ENCODE results near the gene DKK3. TPM values are rescaled to one million over a fixed set of nuclear protein-coding genes. Genes with fewer than 3 reads are reported as not detected.

DKK3 gene
- total and polyA plus RNA-seq, 2 experiments from 2014 or later = 16.8 to 31.1 TPM

- no peak for DNase-seq (ENCODE audit: low spot score)
- no peak overlapping the region for H3K4me3 ChIP-seq
- peaks cover 10% of the 10 kb centered on the region for H3K4me1 Mint-ChIP-seq
Observed at GRCh38 chr11:11965192-11965591, 43.2 kb downstream of the DKK3 start.

GRCh38 chr11:11964774-11965150, 43.7 kb downstream of the DKK3 start:
- no peaks in the 10 kb centered on the region for H3K79me2 ChIP-seq (replicated peaks; ENCODE audit: insufficient read depth)
- DNase-seq (ENCODE audit: low spot score) (no peak), ATAC-seq (no peak)
- H2AFZ ChIP-seq = no peak overlapping the region
- peaks cover 6% of the 10 kb centered on the region for H3K4me1 Mint-ChIP-seq
- no peak overlapping the region for H3K4me3 Mint-ChIP-seq
- no peaks in the 10 kb centered on the region for H3K9me3 Mint-ChIP-seq
- H4K20me1 ChIP-seq (replicated peaks; ENCODE audit: insufficient read depth) = no peaks in the 10 kb centered on the region
- 0 out of 2 replicates have a peak, but pooled peaks cover 2% of the 10 kb centered on the region for H3K4me1 ChIP-seq (ENCODE audit: insufficient read depth)
- no peaks in the 10 kb centered on the region for H3K36me3 ChIP-seq (ENCODE audit: insufficient read depth)
- no peaks in the 10 kb centered on the region for H3K27me3 ChIP-seq (ENCODE audit: insufficient read depth)
- no peaks in the 10 kb centered on the region for H3K9me2 ChIP-seq (ENCODE audit: insufficient read depth)
- H3K36me3 Mint-ChIP-seq (ENCODE audit: low read depth) = 0 out of 3 replicates have a peak, but pooled peaks cover 2% of the 10 kb centered on the region
- no peaks in the 10 kb centered on the region for H3F3A ChIP-seq (replicated peaks; ENCODE audit: low read depth)
- peaks cover 14% of the 10 kb centered on the region for H3K27me3 Mint-ChIP-seq (ENCODE audit: insufficient read depth, low read depth, poor library complexity)
- no peak overlapping the region for H3K4me3 ChIP-seq
- no peak overlapping the region for H3K27ac ChIP-seq (ENCODE audit: low read depth)
- H3K4me2 ChIP-seq = no peak overlapping the region
- no peak overlapping the region for H3K27ac Mint-ChIP-seq
- TF ChIP-seq ZNF114 (CRISPR knock-in tag; IDR thresholded peaks at IDR 0.05) (no peak), EZH2phosphoT487 (IDR thresholded peaks at IDR 0.05; ENCODE audit: unreplicated experiment) (no peak), EZH2 (IDR thresholded peaks at IDR 0.05; ENCODE audit: low read depth, unreplicated experiment) (no peak), CREB1 (CRISPR knock-in tag; IDR thresholded peaks at IDR 0.05; ENCODE audit: low read depth) (no peak), ZNF462 (CRISPR knock-in tag; IDR thresholded peaks at IDR 0.05) (no peak)
- TF ChIP-seq, protein P1, sequence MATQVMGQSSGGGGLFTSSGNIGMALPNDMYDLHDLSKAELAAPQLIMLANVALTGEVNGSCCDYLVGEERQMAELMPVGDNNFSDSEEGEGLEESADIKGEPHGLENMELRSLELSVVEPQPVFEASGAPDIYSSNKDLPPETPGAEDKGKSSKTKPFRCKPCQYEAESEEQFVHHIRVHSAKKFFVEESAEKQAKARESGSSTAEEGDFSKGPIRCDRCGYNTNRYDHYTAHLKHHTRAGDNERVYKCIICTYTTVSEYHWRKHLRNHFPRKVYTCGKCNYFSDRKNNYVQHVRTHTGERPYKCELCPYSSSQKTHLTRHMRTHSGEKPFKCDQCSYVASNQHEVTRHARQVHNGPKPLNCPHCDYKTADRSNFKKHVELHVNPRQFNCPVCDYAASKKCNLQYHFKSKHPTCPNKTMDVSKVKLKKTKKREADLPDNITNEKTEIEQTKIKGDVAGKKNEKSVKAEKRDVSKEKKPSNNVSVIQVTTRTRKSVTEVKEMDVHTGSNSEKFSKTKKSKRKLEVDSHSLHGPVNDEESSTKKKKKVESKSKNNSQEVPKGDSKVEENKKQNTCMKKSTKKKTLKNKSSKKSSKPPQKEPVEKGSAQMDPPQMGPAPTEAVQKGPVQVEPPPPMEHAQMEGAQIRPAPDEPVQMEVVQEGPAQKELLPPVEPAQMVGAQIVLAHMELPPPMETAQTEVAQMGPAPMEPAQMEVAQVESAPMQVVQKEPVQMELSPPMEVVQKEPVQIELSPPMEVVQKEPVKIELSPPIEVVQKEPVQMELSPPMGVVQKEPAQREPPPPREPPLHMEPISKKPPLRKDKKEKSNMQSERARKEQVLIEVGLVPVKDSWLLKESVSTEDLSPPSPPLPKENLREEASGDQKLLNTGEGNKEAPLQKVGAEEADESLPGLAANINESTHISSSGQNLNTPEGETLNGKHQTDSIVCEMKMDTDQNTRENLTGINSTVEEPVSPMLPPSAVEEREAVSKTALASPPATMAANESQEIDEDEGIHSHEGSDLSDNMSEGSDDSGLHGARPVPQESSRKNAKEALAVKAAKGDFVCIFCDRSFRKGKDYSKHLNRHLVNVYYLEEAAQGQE (IDR thresholded peaks at IDR 0.05; ENCODE audit: unreplicated experiment) = no peak

More at GRCh38 chr11:11965192-11965591, 43.2 kb downstream of the DKK3 start:
- Mint-ChIP-seq H3K36me3 (ENCODE audit: low read depth) (0 out of 3 replicates have a peak, but pooled peaks cover 2% of the 10 kb centered on the region), H3K27ac (no peak overlapping the region), H3K9me3 (no peaks in the 10 kb centered on the region), H3K27me3 (ENCODE audit: insufficient read depth, low read depth, poor library complexity) (peaks cover 14% of the 10 kb centered on the region), H3K4me3 (no peak overlapping the region)
- no peaks in the 10 kb centered on the region for H3K27me3 ChIP-seq (ENCODE audit: insufficient read depth)
- 0 out of 2 replicates have a peak, but pooled peaks cover 2% of the 10 kb centered on the region for H3K4me1 ChIP-seq (ENCODE audit: insufficient read depth)
- H4K20me1 ChIP-seq (replicated peaks; ENCODE audit: insufficient read depth) = no peaks in the 10 kb centered on the region
- no peaks in the 10 kb centered on the region for H3K9me2 ChIP-seq (ENCODE audit: insufficient read depth)
- no peak overlapping the region for H3K27ac ChIP-seq (ENCODE audit: low read depth)
- no peaks in the 10 kb centered on the region for H3K36me3 ChIP-seq (ENCODE audit: insufficient read depth)
- H3F3A ChIP-seq (replicated peaks; ENCODE audit: low read depth) = no peaks in the 10 kb centered on the region
- no peak overlapping the region for H2AFZ ChIP-seq
- no peak for ATAC-seq
- TF ChIP-seq ZNF114 (CRISPR knock-in tag; IDR thresholded peaks at IDR 0.05) = no peak
- no peak for TF ChIP-seq ZNF331 (CRISPR knock-in tag; IDR thresholded peaks at IDR 0.05; ENCODE audit: low read depth)
- TF ChIP-seq, protein P2, sequence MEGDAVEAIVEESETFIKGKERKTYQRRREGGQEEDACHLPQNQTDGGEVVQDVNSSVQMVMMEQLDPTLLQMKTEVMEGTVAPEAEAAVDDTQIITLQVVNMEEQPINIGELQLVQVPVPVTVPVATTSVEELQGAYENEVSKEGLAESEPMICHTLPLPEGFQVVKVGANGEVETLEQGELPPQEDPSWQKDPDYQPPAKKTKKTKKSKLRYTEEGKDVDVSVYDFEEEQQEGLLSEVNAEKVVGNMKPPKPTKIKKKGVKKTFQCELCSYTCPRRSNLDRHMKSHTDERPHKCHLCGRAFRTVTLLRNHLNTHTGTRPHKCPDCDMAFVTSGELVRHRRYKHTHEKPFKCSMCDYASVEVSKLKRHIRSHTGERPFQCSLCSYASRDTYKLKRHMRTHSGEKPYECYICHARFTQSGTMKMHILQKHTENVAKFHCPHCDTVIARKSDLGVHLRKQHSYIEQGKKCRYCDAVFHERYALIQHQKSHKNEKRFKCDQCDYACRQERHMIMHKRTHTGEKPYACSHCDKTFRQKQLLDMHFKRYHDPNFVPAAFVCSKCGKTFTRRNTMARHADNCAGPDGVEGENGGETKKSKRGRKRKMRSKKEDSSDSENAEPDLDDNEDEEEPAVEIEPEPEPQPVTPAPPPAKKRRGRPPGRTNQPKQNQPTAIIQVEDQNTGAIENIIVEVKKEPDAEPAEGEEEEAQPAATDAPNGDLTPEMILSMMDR (conservative IDR thresholded peaks at IDR 0.05; ENCODE audit: low read depth in 2 of 2) = no peak
- no peak for TF ChIP-seq NANOG (IDR thresholded peaks at IDR 0.05; ENCODE audit: borderline replicate concordance)
- no peak for TF ChIP-seq EZH2phosphoT487 (IDR thresholded peaks at IDR 0.05; ENCODE audit: unreplicated experiment)
- H3K4me2 ChIP-seq = no peak overlapping the region
- no peaks in the 10 kb centered on the region for H3K79me2 ChIP-seq (replicated peaks; ENCODE audit: insufficient read depth)
